ENCODE data around the gene SMS.
"Not testable (repeated sequence)": the region's sequence is repeated elsewhere in the genome, so short reads cannot be mapped to it uniquely, and the experiment has no call there.

SMS gene

GRCh38 chrX:21952624-21953023 lies 12.1 kb downstream of the SMS start:
- DNase-seq, result no peak

GRCh38 chrX:21953195-21953830 lies 12.8 kb downstream of the SMS start:
- DNase-seq, result not testable (repeated sequence)

DNA sequence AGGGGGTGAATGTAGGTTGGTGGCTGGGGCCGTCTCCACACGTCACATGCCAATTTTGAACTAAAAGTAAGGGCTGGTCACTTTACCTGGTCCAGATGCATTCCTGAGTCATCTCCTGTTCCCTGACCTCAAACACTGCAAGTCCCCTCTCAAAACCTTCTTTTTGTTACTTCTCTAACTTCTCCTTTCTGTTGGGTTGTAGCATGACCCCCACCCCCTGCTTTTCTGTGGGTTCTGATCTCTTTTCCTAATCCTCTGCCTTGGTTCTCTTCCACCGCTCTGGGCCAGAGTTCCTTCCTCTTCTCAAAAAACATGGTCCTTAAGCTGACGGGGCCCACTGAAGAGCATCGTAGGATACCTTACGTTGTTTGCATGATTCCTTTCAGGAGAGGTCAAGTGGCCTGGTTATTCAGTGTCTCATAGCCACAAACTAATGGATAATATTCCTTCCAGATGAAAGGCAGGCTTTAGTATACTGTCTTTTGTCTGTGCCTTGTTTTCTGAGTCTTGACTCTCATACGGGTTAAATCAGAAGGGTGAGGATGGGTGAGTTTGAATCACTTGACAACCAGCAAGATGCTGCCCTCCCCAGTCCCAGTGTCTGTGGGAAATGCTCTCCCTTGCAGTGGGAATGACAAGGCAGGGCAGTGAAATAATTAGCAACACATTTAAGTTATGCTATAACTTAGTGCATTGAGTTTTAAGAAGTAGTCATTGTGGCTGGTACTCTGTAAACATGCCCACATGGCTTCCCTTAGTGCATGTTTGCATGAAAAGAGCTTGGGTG lies 15.1 kb downstream of the SMS start:
- no peak for DNase-seq

DNA sequence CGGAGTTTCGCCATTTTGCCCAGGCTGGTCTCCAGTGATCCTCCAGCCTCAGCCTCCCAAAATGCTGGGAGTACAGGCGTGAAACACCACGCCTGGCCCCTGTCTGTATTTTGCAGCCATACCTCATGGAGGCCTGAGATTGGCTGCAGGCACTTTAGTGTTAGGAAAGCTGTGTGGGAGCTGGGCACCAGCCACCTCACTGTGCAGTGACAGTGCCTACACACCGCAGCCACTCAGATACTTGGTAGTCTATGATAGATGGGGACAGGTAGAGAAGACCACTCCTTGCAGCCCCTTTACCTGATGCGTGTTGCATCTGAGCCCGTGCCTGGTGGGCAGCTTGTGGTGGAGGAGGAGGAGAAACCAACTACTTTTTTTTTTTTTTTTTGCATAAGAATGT lies 16.3 kb downstream of the SMS start:
- no peak for DNase-seq

GRCh38 chrX:21958187-21958586 lies 17.7 kb downstream of the SMS start:
- DNase-seq, result no peak

DNA sequence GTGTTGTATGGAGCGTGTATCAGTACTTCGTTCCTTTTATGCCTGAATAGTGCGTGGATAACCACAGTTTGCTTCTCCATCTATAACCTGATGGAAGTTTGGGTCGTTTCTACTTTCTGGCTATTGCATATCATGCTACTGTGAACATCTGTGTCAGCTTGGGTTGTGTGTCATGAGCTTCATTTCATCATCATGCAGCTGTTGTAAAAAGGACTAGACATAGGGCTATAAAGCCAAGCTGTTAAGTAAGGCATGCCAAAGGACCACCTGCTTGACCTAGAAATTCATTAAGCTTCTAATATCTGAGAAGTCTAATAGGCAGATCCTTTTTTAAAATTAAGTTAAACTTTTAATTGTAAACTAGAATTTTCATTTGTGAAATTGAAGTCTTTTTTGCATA lies 18.4 kb downstream of the SMS start:
- DNase-seq, result no peak

DNA sequence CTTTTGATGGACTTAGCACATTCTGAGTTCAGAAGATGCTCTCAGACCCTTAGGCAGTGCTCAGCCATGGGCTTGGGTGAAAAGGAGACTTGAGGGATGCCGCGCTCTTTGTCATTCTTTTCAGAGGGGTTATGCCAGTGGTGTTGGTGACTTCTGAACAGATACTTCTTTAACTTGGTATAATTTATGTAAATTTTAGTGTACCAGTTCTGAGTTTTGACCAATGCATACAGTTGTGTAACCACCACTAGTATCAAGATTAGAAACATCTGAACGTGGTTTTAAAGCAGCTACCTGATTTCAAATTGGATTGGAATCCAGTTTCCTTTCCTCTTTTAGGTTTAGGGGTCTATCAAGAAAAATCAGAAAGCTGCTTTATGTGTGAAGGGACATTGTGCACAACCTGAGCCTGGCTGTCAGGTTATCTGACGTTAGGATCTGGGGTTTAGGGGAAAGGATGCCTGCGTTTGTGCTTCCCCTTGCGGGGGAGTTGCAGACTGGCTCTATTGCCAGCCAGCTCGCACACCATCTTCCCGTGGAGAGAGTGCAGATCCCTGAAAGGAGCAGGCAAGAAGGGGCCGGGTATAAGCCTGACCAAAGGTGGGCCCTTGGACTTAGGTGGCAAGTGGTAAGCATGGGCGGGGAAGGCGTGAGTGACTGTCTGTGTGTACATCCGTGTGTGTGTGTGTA lies 19.0 kb downstream of the SMS start:
- DNase-seq, result no peak

GRCh38 chrX:21960569-21961541 lies 20.3 kb downstream of the SMS start:
- DNase-seq, result no peak

- DNase-seq, result no peak
These were observed 21.9 kb downstream of the SMS start for GRCh38 chrX:21962361-21962760.

GRCh38 chrX:21963269-21963668 lies 22.8 kb downstream of the SMS start:
- no peak for DNase-seq

DNA sequence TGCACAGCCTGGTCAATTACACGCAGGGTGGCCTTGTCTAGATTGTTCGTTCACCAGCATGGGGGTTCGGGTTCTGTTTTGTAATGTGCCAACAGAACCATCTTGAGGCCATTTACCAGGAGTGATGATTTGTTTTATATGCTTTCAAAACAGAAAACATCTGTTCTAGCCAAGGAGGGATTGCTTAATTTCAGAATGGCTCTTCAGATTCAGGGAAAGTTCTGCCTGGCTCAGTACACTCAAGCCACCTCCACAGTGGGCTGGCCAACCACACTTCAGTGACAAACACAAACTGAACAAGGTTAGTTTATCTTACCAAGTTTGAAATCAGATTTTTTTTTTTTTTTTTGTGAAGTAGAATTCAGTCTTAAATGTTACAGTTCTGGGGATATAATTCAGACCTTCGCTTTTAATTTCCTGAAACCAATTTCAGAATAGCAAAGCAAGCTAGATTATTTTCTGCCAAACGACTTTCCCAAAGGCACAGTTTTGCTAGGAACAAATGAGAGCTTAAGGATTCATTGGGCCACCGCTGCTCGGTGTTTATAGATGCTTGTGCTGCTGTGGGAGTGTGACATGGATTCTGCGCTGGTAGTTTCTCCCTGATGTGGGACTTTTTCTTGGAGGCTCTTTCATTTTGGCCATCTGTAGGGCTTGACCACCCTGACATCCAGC lies 23.4 kb downstream of the SMS start:
- no peak for DNase-seq

DNA sequence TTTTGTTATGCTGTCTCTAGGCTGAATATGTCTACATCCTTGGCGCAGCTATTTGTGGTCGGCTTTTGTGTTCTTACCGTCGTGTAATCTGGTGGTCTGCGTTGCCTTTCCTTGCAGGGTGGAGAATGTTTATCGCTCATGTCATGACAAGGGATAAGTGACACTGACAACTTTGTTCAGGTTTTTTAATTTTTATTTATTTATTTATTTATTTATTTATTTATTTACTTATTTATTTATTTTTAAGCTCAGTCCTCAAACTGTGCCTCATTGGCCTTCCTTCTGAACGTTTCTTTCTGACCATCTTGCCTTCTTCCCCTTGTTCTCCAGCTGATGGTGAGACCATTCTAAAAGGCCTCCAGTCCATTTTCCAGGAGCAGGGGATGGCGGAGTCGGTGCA lies 26.4 kb downstream of the SMS start:
- no peak for DNase-seq

DNA sequence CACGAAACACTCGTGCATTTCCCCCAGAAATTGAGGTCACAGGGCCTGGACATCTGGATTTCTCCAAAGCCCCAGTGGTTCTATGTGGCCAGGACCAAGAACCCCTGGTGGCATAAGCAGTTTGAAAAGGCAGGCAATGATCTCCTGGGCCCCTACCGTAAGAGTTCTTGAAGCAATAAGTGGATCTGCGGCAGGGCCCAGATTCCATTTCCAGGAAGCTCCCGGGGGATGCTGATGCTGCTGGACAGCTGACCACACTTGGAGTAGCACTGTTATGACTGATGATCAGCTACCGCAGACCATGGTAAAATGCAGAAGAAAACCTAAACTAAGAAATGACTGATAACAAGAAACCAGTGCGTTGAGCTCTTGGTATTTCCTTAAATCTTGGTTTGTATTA lies 27.8 kb downstream of the SMS start:
- DNase-seq, result no peak

DNA sequence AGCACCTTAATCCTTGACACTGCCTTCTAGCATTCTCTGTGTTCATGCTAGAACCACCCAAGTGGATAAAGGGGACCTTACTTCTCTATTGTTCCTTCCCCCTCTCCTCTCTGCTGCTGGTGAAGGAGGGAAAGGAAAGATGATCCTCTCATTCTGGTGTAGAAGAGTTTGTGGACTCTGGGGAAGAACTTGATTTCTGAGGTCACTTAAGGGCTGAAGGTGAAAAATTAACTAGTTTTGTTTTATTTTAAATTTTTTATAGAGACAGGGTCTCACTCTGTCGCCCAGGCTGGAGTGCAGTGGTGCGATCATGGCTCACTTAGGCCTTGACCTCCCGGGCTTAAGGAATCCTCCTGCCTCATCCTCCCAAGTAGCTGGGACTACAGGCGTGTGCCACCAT lies 29.8 kb downstream of the SMS start:
- DNase-seq, result no peak

GRCh38 chrX:21972046-21972445 lies 31.5 kb downstream of the SMS start:
- no peak for DNase-seq

DNA sequence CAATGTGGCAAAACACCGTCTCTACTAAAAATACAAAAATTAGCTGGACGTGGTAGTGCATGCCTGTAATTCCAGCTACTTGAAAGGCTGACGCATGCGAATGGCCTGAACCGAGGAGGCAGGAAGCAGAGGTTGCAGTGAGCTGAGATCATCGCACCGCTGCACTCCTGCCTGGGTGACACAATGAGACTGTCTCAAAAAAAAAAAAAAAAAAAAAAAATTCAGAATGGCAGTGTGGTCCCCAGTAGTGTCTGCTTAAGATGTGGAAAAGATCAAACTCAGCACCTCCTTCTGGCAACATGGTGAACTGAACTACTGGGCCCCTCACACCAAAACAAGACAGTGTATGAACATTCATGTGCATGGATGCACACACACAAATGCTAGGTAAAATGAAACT lies 32.2 kb downstream of the SMS start:
- no peak for DNase-seq

GRCh38 chrX:21973321-21974010 lies 33.0 kb downstream of the SMS start:
- no peak for DNase-seq

DNA sequence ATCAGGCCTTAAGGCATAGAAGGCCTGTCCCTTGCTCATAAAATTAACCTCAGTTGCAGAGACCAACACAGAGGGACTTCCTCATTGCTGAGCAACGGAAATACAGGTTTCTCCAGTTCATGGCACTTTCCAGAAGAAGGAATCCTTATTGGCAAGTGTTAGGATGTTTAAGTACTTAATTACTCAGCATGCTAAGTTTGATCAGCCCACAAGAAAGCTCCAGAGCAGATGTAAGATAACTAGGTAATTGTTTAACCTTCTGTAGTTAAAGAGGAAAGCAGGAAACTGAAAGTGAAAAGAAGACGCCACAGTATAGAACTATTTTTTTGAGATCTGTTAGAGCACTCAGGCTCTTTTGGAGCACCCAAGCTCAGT lies 33.5 kb downstream of the SMS start:
- no peak for DNase-seq

DNA sequence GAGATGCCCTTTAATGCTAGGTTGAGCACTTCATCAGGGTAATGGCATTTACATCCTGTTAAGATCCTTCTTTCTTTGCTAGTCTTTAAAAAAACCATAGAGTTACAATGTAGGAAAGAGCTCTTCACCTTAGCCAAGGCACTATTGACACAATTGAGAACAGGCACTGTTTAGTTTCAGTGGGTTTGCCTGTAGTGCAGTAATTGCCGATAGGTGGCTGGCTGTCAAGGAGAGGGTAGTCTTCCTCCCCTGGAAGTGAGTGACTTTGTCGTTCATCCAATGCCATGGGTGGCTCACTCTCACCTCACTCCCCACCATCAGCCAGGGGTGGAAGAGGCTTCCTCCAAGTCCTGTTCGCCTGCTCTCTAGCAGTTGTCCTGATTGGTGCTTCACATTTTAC lies 34.7 kb downstream of the SMS start:
- DNase-seq, result no peak

- DNase-seq, result no peak
These were observed 35.3 kb downstream of the SMS start for GRCh38 chrX:21975812-21976211.

GRCh38 chrX:21978346-21978745 lies 37.8 kb downstream of the SMS start:
- no peak for DNase-seq

DNA sequence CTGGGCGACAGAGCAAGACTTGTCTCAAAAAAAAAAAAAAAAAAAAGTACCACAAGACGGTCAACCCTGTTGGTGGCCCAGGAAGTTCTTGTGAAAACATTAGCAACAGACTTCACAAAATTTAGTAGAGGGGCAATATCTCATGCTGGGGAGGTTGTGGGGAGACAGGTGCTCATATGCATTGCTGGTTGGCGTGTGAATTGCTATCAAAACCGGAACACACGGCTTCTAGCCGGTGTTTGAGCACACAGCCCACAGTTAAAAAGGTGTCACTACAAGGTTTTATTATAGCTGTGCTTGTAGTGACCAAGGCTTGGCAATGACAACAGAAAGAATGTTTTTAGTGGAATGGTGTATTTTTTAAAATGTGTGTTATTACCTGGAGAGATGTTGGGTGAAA lies 41.8 kb downstream of the SMS start:
- DNase-seq, result no peak

Measured in NCI-H226 (cell line).